Lower leg skin (tissue), 3 donors: Measurements from ENCODE around the gene PPIG.

Experiments used
- POLR2A ChIP-seq, 2 donors: fragments of 450-650 bp; IDR thresholded peaks; one replicate each; pipeline ENCODE4 v1.6.1; 2016 to 2017; ENCODE audit warnings: antibody characterized with exemption in 2 of 2, mild to moderate bottlenecking in 1 of 2, moderate library complexity in 1 of 2
- TF ChIP-seq, protein P1 (sequence below), 3 donors: fragments of 450-650 bp; IDR thresholded peaks; one replicate each; pipeline ENCODE4 v1.5.1; 2016; ENCODE audit warnings: antibody characterized with exemption in 3 of 3, mild to moderate bottlenecking in 3 of 3, moderate library complexity in 2 of 3

- TF ChIP-seq, protein P1, sequence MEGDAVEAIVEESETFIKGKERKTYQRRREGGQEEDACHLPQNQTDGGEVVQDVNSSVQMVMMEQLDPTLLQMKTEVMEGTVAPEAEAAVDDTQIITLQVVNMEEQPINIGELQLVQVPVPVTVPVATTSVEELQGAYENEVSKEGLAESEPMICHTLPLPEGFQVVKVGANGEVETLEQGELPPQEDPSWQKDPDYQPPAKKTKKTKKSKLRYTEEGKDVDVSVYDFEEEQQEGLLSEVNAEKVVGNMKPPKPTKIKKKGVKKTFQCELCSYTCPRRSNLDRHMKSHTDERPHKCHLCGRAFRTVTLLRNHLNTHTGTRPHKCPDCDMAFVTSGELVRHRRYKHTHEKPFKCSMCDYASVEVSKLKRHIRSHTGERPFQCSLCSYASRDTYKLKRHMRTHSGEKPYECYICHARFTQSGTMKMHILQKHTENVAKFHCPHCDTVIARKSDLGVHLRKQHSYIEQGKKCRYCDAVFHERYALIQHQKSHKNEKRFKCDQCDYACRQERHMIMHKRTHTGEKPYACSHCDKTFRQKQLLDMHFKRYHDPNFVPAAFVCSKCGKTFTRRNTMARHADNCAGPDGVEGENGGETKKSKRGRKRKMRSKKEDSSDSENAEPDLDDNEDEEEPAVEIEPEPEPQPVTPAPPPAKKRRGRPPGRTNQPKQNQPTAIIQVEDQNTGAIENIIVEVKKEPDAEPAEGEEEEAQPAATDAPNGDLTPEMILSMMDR (IDR thresholded peaks at IDR 0.05), result no peak
- TF ChIP-seq POLR2A (IDR thresholded peaks at IDR 0.05), result no peak
Measured at GRCh38 chr2:169658877-169659276, 74.7 kb downstream of the PPIG start.
